HFFc6 (cell line): ENCODE measurements around the gene MMP23B. TPM values are rescaled to one million over a fixed set of nuclear protein-coding genes. Genes with fewer than 3 reads are reported as not detected.

Experiments used
- DNase-seq: peaks from one replicate; pipeline ENCODE4 v3.0.0-alpha.2; 2018
- H3K27ac Mint-ChIP-seq: 2 replicates; pipeline ENCODE4 v1.8.0; 2020; ENCODE audit warnings: mild to moderate bottlenecking, mixed read lengths
- H3K27me3 Mint-ChIP-seq: 2 replicates; pipeline ENCODE4 v1.8.0; 2021; ENCODE audit warnings: mild to moderate bottlenecking, moderate library complexity, mixed read lengths; ENCODE audit not compliant: insufficient read depth
- H3K36me3 Mint-ChIP-seq: 2 replicates; pipeline ENCODE4 v1.8.0; 2021; ENCODE audit warnings: low read depth, mixed read lengths
- H3K4me1 Mint-ChIP-seq: 2 replicates; pipeline ENCODE4 v1.8.0; 2020; ENCODE audit warnings: low read depth, mixed read lengths
- H3K4me3 Mint-ChIP-seq: 2 replicates; pipeline ENCODE4 v1.8.0; 2020; ENCODE audit warnings: mild to moderate bottlenecking, moderate library complexity, mixed read lengths
- H3K9me3 Mint-ChIP-seq: 2 replicates; pipeline ENCODE4 v1.8.0; 2020; ENCODE audit warnings: mild to moderate bottlenecking, mixed read lengths
- total RNA-seq, 6 experiments: library from RNA; stranded (reverse); fragmentation: NEBNext Ultra II Directional; extraction: Animal tissue kit (Norgen Biotek cat#: 25700); gene quantifications; 2 replicates in 1 of 6; 3 replicates in 5 of 6; pipeline ENCODE4 v1.2.3, GENCODE V29; 2021
- TF ChIP-seq, protein P1 (sequence below): fragments of 200-600 bp; sonication (generic); IDR thresholded peaks from 2 replicates; pipeline ENCODE4 v1.5.0; 2021; ENCODE audit warnings: antibody characterized with exemption, mild to moderate bottlenecking

Gene MMP23B
- total RNA-seq, 6 experiments from 2014 or later, result 2.8 to 7.1 (median 5.1) TPM

DNA sequence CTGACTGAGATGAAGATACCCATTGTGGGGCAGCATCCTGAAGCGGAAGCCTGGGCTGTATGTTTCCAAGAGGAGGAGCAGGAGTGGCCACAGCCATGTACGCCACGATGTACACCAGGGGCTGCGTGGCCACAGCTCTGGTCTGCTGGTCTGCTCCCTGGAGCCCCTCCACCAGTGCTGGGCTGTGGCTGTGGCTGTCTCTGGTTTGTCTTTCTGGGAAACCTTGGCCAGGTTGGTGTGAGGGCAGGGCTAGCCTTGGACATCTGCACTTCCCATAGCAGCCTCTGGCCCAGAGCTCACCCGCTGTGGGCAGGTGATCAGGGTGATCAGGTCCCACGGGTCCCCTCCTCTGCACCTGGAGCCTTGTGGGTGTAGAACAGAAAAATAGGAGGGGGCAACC is 14.0 kb upstream of the MMP23B start:
- DNase-seq, result no peak
- peaks cover 21% of the 10 kb centered on the region for H3K4me1 Mint-ChIP-seq
- TF ChIP-seq, protein P1, sequence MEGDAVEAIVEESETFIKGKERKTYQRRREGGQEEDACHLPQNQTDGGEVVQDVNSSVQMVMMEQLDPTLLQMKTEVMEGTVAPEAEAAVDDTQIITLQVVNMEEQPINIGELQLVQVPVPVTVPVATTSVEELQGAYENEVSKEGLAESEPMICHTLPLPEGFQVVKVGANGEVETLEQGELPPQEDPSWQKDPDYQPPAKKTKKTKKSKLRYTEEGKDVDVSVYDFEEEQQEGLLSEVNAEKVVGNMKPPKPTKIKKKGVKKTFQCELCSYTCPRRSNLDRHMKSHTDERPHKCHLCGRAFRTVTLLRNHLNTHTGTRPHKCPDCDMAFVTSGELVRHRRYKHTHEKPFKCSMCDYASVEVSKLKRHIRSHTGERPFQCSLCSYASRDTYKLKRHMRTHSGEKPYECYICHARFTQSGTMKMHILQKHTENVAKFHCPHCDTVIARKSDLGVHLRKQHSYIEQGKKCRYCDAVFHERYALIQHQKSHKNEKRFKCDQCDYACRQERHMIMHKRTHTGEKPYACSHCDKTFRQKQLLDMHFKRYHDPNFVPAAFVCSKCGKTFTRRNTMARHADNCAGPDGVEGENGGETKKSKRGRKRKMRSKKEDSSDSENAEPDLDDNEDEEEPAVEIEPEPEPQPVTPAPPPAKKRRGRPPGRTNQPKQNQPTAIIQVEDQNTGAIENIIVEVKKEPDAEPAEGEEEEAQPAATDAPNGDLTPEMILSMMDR, result no peak; the same call in 1 of the 2 replicates
- peaks cover 12% of the 10 kb centered on the region; the same call in 1 of the 2 replicates for H3K36me3 Mint-ChIP-seq
- peak overlapping the region; percentile 92; the same call in 1 of the 2 replicates for H3K4me3 Mint-ChIP-seq
- H3K9me3 Mint-ChIP-seq, result no peaks in the 10 kb centered on the region
- peaks cover 3% of the 10 kb centered on the region for H3K27me3 Mint-ChIP-seq
- H3K27ac Mint-ChIP-seq, result no peak overlapping the region

DNA sequence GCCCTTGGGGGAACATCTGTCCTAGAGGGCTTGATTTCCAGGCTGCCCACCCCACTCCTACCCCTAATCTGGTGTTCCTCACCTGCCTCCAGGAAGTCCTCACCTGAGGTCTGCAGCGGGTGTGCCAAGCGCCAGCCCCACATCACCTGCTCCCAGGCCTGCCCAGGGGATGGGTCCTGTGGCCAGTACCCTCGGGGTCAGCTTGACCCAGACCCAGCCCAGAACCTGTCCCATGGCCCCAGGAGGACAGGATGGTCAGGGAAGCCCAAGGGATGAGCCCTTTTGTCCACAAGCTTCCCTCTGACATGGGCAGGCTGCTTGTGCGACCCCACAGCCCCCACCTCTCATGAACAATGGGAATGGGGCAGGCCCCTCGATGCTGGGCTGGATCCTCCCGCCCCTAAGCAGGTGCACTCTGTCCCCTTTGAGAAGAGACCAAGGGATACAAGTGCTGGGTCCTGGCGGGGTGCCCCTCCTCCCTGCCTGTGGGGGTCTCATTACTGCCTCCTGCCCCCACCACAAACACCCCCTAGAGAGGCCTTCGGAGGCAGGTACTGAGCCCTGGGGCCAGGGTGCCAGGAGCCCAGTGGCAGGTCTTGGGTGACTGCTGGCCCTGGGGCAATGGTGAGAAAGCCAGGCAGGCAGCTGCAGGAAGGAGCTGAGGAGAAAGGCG is 13.4 kb upstream of the MMP23B start:
- peaks cover 19% of the 10 kb centered on the region for H3K4me1 Mint-ChIP-seq
- no peaks in the 10 kb centered on the region for H3K9me3 Mint-ChIP-seq

DNA sequence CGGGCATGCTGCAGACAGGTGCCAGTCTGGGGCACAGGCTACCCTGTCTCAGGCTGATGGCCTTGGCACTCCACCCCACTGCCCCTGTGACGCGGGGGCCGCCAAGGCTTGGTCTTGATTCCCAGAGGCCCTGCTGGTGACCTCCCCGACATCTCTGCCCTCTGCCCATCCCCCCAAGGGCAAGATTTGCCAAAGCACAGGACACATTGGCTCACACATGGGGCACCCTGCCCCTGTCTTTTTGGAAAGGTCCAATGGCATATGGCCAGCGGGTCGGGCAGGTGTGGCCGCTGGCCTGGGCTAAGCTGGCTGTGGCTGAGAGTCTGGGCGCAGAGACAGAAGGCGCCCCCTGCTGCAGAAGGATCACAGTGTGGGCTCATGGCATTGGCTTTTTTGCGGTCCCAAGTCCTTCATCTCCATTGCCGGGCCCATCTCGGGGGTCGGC is 12.0 kb upstream of the MMP23B start:
- TF ChIP-seq, protein P1, result peak; percentile 61
- DNase-seq, result no peak
- H3K9me3 Mint-ChIP-seq, result no peaks in the 10 kb centered on the region
- H3K4me3 Mint-ChIP-seq, result no peak overlapping the region
- 0 out of 2 replicates have a peak, but pooled peaks cover 4% of the 10 kb centered on the region for H3K36me3 Mint-ChIP-seq
- no peak overlapping the region for H3K27ac Mint-ChIP-seq
- H3K4me1 Mint-ChIP-seq, result peaks cover 6% of the 10 kb centered on the region; the same call in 1 of the 2 replicates
- peaks cover 3% of the 10 kb centered on the region for H3K27me3 Mint-ChIP-seq

More for the DNA sequence above, 13.4 kb upstream of the MMP23B start:
- TF ChIP-seq, protein P1, result no peak
- no peak for DNase-seq
- Mint-ChIP-seq H3K36me3 (peaks cover 10% of the 10 kb centered on the region; the same call in 1 of the 2 replicates), H3K4me3 (no peak overlapping the region), H3K27me3 (peaks cover 3% of the 10 kb centered on the region), H3K27ac (no peak overlapping the region)

DNA sequence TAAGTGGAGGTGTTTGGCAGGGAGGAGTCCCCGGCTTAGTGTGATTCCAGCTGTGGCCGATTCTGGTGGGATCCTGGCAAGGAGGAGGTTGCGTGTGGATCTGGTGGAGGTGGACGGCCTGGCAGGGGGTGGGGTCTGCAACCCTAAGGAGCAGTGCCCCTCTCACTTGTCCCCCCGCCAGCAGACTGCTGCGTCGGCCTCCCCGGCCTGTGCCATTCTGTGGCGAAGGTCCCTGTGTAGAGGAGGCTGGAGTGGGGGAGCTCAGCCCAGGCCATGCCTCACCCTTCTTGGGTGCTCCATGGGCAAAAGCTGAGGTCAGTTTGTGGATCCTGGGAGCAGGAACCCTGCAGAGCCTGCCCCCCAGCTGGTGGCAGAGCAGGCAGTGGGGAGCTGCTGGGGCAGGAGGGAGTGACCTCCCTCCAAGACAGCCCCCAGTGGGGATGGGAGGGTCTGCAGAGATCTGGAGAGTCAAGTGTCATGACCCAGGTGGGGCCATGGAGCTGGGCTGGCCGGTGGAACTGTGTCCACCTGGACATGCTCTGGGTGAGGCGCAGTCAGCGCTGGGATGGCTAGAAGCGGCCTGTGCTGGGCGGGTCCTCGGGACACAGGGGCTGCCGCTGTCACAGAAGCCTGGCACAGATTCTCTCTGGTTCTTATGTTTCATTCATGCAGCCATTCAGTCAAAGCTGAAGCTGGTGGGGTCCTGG is 11.4 kb upstream of the MMP23B start:
- Mint-ChIP-seq H3K27ac (no peak overlapping the region), H3K9me3 (no peaks in the 10 kb centered on the region), H3K4me1 (peaks cover 6% of the 10 kb centered on the region; the same call in 1 of the 2 replicates), H3K36me3 (0 out of 2 replicates have a peak, but pooled peaks cover 4% of the 10 kb centered on the region), H3K4me3 (no peak overlapping the region), H3K27me3 (peaks cover 3% of the 10 kb centered on the region)
- no peak for DNase-seq
- TF ChIP-seq, protein P1, result no peak

DNA sequence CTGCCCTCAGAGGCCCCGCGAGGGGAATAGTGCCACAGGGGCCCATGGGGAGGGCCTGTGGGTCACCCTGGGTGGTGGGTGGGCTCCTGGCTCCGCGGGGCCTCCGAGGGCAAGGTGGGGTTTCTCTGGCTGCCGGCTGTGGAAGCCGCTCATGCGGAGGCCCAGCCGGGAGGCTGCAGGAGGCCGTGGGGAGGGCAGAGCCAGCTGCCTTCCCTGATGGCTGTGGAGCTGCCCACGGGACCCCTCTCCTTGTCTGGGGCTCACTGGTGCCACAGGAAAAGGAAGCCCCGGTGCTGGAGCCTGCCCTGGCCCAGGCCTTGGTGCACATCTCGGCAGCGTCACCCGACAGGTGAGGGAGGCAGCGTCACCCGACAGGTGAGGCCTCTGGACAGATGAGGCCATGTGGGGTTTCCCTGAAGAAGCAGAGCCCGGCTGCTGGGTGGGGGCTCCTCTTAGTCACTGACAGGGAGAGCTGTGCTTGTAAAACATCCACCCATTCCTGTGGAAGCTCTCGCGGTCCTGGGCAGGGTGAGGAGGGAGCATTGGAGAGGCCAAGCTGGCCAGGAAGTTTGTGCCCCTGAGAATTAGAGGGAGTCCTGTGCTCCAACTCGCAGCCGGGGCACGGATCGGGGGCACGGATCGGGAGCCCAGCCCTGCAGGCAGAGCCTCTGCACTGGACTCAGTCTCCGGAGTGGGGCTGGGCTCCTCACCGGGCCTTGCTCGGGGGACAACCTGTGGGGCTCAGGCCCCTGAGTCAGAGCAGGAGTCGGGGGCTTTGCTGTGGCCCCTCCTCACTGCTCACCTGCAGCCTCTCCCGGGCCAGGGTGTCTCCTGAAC is 10.6 kb upstream of the MMP23B start:
- H3K4me1 Mint-ChIP-seq, result peaks cover 6% of the 10 kb centered on the region; the same call in 1 of the 2 replicates
- H3K27me3 Mint-ChIP-seq, result peaks cover 3% of the 10 kb centered on the region
- H3K4me3 Mint-ChIP-seq, result no peak overlapping the region
- no peak for DNase-seq
- H3K36me3 Mint-ChIP-seq, result 0 out of 2 replicates have a peak, but pooled peaks cover 4% of the 10 kb centered on the region
- TF ChIP-seq, protein P1, result no peak
- no peaks in the 10 kb centered on the region for H3K9me3 Mint-ChIP-seq
- no peak overlapping the region for H3K27ac Mint-ChIP-seq
